AG20443 (cell line): ENCODE data around the gene NTSR1.

ENCODE experiments used
- DNase-seq: peaks from one replicate; pipeline ENCODE4 v3.0.0; 2012; ENCODE audit warnings: low spot score, mixed read lengths

Gene NTSR1

DNA sequence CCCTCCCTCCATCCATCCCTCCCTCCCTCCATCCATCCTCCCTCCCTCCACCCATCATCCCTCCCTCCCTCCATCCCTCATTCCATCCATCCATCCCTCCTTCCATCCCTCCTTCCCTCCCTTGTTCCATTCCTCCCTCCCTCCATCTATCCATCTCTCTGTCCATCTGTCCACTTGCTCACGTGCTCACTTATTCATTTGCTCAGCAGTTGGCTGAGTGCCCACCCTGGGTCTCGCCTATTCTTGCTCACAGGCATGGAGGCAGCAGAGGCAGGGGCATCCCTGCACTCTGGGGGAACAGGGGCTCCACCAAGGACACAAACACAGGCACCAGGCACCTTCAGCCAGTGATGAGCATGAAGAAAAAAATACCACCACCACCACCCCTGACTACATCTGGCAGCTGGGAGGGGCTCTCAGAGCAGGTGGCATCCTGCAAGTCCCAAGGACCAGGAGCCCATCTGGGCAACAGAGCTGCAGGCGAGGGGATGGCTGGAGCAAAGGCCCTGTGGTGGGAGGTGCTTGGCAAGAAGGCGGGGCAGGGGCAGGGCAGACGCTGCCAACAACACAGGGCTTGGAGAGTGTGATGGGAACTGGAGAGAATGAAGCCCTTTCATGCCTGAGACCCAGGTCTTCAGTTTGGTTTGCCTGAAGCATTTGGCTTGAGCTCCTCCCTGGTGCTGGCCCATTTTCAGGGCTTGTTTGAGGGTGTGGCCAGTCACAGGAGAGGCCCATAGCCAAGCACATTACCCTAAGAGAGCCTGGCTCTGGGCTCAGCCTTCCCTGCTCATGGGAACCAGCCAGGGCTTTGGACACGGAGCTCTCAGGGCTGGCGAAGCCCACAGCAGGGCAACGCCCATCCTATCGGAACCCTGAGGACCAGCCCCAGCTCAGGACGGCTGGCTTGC lies 47.4 kb downstream of the NTSR1 start:
- DNase-seq, result peak; percentile 45

DNA sequence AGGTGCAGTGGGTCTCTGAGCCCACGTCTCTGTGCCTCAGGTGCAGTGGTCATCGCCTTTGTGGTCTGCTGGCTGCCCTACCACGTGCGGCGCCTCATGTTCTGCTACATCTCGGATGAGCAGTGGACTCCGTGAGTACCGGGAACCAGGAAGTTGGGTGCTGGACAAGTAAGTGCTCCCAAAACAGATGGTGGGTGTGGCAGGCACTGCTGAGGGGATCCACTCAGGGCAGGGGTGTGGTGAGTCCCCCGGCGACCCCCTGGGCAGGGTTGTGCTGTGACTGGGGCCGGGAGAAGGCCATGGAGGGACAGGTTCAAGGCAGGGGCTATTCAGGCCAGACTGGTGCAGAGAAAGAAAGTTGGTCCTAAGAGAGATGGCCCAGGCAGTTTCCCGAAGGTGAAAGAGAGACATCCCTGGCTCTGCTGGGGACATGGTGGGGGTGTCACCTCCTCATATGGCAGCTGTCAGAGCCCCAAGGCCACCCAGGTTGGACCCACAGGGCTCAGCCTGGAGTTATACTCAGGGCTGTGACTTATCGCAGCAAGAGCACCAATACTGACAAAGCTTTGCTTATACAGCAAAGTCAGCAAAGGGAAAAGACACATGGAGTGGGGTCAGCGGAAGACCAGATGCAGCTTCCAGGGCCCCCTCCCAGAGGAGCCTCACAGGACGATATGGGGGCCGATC lies 49.7 kb downstream of the NTSR1 start:
- DNase-seq, result no peak

DNA sequence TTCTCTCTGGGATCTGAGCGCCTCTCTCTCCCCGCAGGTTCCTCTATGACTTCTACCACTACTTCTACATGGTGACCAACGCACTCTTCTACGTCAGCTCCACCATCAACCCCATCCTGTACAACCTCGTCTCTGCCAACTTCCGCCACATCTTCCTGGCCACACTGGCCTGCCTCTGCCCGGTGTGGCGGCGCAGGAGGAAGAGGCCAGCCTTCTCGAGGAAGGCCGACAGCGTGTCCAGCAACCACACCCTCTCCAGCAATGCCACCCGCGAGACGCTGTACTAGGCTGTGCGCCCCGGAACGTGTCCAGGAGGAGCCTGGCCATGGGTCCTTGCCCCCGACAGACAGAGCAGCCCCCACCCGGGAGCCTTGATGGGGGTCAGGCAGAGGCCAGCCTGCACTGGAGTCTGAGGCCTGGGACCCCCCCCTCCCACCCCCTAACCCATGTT lies 51.4 kb downstream of the NTSR1 start:
- DNase-seq, result no peak

DNA sequence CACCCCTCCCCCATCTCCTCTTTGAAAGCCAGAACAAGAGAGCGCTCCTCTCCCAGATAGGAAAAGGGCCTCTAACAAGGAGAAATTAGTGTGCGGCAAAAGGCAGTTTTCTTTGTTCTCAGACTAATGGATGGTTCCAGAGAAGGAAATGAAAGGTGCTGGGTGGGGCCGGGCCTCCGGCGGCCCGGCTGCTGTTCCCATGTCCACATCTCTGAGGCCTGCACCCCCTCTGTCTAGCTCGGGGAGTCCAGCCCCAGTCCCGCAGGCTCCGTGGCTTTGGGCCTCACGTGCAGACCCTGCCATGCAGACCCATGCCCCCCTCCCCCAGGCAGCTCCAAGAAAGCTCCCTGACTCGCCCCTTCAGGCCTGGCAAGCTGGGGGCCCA lies 51.8 kb downstream of the NTSR1 start:
- DNase-seq, result no peak

DNA sequence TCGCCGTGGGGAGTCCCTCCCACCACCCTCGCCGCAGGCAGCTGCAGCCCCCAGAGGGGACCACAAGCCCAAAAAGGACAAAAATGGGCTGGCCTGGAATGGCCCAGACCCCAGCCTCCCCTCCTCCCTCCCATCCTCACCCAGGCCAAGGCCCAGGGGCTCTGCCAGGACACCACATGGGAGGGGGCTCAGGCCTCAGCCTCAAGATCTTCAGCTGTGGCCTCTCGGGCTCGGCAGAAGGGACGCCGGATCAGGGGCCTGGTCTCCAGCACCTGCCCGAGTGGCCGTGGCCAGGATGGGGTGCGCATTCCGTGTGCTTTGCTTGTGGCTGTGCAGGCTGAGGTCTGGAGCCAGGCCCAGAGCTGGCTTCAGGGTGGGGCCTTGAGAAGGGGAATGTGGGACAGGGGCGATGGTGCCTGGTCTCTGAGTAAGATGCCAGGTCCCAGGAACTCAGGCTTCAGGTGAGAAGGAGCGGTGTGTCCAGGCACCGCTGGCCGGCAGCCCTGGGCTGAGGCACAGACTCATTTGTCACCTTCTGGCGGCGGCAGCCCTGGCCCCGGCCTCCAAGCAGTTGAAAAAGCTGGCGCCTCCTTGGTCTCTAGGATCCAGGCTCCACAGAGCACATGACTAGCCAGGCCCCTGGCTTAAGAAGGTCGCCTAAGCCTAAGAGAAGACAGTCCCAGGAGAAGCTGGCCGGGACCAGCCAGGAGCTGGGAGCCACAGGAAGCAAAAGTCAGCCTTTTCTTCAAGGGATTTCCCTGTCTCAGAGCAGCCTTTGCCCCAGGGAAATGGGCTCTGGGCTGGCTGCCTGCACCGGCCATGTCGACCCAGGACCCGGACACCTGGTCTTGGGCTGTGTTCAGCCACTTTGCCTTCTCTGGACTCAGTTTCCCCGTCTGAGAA lies 52.5 kb downstream of the NTSR1 start:
- peak; percentile 41 for DNase-seq

DNA sequence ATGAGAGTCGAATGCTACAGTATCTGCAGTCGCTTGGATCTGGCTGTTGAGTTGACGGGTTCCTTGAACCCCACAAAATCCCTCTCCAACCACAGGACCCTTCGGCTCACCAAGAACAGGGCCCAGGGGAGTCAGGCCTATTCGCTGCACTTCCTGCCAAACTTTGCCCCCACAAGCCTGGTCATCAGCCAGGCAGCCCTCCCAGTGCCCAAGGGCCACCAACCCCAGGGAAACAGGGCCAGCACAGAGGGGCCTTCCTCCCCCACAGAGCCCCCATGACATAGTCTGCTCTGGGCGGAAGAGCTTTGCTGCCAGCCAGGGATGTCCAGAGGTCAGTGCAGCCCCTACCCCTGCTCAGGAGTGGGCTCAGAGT lies 53.1 kb downstream of the NTSR1 start:
- no peak for DNase-seq

DNA sequence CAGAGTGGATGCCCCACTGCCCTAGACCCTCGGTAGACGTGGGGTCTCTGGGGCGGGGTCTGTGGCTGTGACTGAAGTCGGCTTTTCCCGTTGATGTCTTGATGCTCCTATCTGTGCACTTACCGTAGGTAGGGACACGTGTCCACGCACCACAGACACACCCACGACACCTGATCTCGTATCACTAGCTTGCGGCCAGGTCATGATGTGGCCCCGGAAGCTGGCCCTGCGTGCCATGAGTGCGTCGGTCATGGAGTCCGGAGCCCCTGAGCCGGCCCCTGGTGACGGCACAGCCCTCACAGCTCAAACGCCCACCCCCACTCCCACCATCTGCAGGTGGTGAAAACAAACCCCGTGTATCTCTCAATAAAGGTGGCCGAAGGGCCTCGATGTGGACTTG lies 53.7 kb downstream of the NTSR1 start:
- no peak for DNase-seq

DNA sequence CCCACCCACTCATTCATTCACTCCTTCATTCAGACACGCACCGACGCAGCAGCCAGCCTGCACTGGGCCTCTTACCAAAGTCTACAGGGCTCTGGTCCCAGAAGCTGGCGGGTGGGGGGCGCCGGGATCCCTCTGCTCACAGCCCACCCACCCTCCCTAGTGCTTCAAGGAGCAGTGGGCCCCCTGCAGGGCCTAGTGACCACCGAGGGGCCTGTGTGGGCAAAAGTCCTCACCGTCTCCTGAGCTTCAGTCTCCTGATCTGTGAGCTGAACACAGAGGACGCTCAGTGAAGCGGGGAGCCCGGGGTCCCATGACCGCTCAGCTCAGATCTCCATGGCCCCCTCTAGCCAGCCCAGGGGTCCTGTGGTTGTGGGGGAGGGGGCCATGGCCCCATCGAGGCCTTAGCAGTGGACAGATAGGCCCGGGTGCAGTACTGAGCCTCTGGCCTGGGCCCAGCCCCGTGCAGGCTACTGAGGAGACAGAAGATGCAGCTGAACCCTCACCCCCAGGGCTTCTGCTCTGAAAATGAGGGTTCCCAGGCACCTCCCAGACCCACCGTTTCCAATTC lies 54.2 kb downstream of the NTSR1 start:
- no peak for DNase-seq

DNA sequence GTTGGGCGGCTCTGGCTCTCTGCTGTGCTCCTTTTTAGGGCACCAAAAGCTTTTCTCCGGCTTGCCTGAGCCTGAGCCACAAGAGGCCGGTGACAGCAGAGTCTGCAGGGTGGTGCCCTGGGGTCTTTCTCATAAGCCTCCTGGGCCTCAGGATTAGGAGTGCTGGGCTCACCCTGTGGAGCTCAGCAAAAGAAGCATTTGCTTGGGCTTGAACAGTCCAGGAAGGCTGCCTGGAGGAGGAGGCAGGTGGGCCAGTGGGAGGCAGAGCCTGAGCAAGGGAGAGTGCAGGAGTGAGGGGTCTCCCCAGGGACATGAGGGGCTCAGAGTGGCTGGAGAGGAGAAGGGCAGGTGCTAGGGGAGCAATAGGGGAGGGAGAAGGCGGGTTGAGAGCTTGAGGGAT lies 54.8 kb downstream of the NTSR1 start:
- DNase-seq, result no peak

DNA sequence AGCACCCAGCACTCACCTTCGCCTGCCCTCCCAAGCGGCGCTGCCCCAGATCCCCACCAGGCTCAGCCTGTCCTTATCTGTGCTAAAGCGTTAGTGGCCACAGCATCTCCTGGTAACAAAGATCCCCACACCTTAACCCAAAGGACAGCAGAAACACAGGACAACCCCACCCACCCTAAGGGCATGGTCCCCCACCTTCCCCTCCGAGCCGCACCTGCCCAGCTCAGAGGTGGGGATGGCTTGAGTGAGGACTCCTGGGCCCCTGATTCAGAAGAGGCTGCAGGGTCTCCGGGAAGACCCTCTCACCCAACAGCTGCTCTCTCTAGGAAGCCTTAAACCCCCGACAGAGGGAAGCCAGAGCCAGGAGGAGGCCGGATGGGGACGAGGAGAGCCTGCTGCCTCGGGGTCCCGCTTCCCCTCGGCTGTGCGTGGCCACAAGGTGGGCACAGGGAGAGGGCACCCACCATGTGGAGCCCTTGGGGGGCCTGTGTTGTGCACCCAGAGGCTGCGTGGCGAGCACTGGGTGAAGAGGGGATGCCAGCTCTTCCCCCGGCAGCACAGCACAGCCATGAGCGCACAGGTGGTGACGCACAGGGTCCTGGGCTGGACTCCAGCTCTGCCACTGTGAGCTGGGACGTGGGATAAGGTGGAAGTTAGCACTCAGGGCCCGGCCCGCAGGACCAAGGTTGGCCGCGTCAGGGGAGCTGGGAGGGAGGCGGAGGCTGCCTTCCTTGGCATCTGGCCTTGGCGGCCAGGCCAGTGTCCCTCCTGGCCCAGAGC lies 55.7 kb downstream of the NTSR1 start:
- no peak for DNase-seq

DNA sequence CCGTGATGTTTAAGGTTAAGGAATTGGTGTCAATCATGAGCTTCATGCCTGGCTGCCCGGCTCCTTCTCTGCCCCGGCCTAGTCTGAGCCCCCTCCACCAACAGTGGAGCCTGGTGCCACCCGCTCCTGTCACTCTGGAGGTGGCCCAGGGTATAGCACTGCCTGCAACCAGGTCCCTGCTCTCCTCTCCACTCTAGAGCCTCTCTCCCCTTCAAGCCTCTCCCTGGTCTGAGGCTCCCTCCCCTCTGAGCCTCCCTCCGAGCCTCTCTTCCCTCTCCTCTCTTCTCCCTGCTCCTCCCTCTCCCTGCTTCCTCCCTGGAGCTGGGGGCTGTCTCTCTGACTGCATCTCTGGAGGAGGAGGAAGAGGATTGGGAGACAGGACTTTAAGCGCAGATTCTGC lies 56.4 kb downstream of the NTSR1 start:
- DNase-seq, result no peak

DNA sequence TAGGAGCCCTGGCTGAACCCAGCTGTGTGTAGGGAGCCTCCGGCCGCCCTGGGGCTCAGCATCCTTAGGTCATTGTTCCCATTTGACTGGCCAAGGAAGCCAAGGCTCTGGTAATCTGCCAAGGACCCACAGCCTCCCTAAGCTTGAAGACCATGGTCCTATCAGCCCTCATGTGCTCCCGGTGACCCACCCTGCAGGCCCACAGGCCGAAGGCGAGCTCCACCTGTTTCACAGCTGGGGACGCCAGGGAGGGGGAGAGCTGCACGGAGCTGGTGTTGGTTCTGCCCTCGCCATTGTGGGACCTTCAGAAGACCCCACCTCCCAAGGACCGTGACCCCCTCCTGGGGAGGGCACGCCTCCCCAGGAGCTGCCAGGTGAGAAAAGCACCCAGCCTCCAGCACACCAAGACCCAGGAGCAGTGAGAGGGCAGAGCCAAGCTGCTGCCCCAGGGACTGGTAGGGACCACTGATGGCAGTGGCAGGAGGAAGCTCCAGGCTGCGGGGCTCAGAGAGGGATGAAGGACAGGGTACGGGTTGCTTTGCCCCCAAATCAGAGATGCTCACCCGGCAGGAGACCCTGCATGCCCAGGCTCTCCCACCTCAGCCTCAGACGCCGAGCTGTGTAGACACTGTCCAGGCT lies 56.9 kb downstream of the NTSR1 start:
- no peak for DNase-seq

DNA sequence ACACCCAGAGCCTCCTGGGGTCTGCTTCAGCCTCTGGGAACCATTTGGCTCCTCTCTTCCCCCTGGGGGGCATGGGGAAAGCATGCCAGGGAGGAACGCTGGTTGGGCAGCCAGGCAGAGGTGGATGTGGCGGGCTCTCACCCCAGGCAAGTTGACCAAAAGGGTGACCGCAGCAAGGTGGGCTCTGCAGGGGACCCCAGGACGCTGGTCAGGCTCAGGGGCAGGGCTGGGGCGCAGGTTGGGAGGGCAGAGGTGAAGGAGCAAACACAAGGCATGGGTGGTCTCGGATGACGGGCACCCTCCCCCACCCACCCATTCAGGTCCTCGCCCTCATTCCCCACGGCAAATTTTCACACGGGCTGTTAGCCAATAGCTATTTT lies 57.4 kb downstream of the NTSR1 start:
- no peak for DNase-seq

DNA sequence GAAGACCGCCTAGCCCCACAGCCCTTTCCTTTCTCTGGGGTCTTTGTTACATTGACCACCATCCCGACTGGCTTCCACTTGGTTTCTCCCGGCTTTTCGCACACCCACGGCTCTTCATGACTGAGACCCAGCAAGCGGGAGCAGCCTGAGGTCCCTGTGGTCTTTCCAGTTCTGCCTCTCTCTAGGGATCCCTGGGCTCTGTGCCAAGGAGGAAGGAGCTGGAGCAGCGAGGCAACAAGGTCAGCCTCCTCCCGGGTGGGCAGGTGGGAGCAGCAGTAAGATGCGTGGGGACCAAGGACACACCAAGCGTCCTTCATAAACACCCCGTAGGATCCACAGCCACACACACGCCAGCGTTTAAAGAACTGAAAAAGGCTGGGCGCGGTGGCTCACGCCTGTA lies 58.1 kb downstream of the NTSR1 start:
- DNase-seq, result no peak

DNA sequence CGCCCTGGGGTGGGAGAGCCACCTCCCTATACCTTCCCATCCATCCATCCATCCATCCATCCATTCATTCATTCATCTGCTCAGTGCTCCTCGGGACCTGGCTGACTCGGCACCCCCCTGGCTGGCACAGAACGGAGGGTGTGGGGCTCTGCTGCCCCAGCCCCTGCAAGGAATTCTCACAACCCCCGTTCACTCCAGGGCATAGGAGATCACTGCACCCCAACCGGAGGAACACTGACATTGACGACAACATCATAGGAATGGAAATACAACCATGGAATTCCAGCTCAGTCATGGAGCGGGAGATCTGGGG lies 59.6 kb downstream of the NTSR1 start:
- no peak for DNase-seq

DNA sequence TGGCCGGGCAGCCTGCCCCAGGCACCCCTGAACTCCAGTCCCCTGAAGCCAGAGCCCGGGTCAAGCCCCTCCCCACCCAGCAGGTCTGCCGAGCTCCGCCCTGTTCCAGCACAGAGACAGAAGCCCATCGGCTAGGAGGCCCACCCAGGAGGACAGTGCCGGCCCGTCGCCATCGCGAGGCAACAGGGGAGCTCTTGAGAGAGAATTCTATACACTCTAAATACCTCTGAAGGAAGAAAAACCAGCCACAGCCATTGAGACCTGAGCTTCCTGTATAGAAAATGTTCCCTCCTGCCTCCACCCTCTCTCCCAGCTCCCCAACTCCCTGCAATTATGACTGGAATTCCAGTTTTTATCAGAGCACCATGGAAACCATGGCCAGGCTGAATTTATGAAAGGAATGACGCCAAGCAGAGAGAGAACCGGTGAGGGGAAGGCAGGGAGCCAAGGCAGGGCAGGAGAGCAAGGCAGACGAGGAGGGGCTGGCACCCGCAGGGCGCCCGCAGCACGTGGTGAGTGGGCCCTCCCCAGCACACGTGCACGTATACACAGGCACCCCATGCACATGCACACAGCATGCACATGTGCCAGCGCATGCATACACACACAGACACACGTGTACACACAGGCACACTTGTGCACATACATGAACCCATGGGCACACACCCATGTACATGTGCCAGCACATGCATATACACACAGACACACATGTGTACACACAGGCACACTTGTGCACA lies 60.1 kb downstream of the NTSR1 start:
- peak; percentile 47 for DNase-seq

DNA sequence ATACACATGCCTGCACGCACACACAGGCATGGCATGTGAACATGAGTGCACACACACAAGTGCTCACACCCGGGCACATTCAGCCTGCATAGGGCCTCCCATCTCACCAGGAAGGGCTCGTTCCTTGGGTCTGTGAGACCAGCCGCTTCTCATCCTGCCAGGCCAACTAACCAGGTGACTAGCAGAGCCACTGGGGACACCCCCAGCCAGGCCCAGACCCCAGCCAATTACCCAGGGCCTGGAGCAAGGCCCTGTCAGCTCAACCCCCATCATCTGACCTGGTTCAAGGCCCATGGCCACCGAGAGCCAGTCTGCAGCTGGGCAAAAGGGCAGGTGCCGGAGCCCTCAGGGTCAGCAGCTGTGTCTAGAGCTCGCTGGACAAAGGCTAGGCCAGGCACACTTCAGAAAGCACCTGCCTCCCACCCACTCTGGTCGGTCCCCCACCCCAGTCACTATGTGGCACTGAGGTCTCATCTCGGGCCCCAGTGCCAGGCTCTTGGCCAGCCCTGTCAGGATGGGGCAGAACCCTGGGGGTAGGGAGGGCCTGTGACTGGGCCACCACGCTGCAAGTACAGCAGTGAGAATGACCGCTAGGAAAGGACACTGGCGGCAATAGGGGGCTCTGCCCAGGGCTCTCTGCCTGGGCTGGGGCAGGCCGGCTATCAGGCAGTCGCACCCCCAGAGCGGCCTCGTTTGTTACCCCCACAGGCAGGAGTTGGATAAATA lies 60.9 kb downstream of the NTSR1 start:
- no peak for DNase-seq

DNA sequence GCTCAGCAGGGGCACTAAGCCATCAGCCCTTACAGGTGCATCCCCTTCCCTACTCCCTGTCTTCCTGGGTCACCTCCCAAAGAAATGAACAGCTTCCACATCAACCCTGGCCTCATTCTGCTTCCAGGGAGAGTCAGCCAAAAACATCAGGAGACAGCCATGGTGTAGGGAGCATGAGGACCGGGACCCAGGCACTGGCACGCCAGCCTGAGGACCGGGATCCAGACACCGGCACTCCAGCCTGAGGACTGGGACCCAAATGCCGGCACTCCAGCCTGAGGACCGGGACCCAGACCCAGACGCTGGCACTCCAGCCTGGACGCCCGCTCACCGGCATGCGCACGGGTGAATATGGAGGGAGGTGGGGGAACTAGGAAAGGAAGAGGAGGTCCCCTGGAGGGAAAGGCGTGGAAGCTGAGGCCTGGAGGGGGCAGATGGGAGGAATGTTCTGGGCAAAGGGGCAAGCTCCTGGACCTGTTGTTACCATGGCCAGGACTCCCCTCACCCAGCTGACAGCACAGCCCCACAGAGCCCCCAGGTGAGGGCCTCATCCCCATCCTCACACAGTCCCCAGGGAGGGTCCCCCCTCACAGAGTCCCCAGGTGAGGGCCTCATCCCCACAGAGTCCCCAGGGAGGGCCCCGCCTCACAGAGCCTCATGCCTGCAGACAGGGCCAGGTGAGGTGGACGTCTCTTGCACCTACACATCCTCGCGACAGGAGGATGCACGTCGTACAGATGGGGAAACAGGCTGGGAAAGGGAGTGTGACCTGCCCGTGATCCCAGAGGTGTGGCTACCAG lies 61.7 kb downstream of the NTSR1 start:
- no peak for DNase-seq

DNA sequence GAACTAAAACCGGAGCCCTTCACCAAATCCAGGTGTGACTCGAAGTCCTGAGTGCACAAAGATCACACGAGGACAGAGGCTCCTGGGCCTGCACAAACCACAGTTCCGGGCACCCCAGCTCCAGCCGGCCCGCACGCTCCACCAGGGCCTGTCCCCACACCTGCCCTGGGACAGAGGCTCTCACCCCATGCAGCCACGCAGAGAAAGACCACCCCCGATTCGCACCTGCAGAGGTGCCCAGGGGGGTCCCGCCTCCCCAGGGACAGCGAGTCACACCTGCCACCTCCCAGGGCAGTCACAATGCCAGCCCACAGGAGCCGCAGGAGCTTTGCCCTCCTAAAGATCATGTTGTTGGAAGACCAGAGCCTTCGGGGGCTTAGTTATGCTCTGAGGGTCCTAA lies 62.3 kb downstream of the NTSR1 start:
- DNase-seq, result no peak
